ENCODE data around the gene LRRC4B. TPM values are rescaled to one million over a fixed set of nuclear protein-coding genes. Genes with fewer than 3 reads are reported as not detected.

LRRC4B gene
- total RNA-seq, 1 donor: not detected

- TF ChIP-seq CTCF (IDR thresholded peaks at IDR 0.05; ENCODE audit: insufficient read depth, low read depth, low read length): no peak
- no peak for DNase-seq (ENCODE audit: low read depth)
- H3K4me3 ChIP-seq (ENCODE audit: low read depth, low read length): no peak overlapping the region
Measured at GRCh38 chr19:50567052-50567841, 988 bp downstream of the LRRC4B start.

- TF ChIP-seq CTCF (IDR thresholded peaks at IDR 0.05; ENCODE audit: insufficient read depth, low read depth, low read length): no peak
- no peak for DNase-seq (ENCODE audit: low read depth)
- no peak overlapping the region for H3K4me3 ChIP-seq (ENCODE audit: low read depth, low read length)
Measured at GRCh38 chr19:50565984-50566903, 2.0 kb downstream of the LRRC4B start.

- no peak overlapping the region for H3K4me3 ChIP-seq (ENCODE audit: low read depth, low read length)
- no peak for TF ChIP-seq CTCF (IDR thresholded peaks at IDR 0.05; ENCODE audit: insufficient read depth, low read depth, low read length)
- DNase-seq (ENCODE audit: low read depth): no peak
Measured at GRCh38 chr19:50564229-50565105, 3.8 kb downstream of the LRRC4B start.

- H3K4me3 ChIP-seq (ENCODE audit: low read depth, low read length): no peak overlapping the region
- DNase-seq (ENCODE audit: low read depth): no peak
- no peak for TF ChIP-seq CTCF (IDR thresholded peaks at IDR 0.05; ENCODE audit: insufficient read depth, low read depth, low read length)
Measured at GRCh38 chr19:50563597-50563996, 4.6 kb downstream of the LRRC4B start.

- H3K4me3 ChIP-seq (ENCODE audit: low read depth, low read length): no peak overlapping the region
- TF ChIP-seq CTCF (IDR thresholded peaks at IDR 0.05; ENCODE audit: insufficient read depth, low read depth, low read length): no peak
- no peak for DNase-seq (ENCODE audit: low read depth)
Measured at GRCh38 chr19:50562996-50563395, 5.2 kb downstream of the LRRC4B start.

GRCh38 chr19:50562329-50562728, 5.9 kb downstream of the LRRC4B start:
- DNase-seq (ENCODE audit: low read depth): no peak
- H3K4me3 ChIP-seq (ENCODE audit: low read depth, low read length): no peak overlapping the region
- no peak for TF ChIP-seq CTCF (IDR thresholded peaks at IDR 0.05; ENCODE audit: insufficient read depth, low read depth, low read length)

Data from fibroblast of villous mesenchyme (primary cell).